Endodermal cell (in vitro differentiated cells): ENCODE results near the gene FBXL7. TPM values are rescaled to one million over a fixed set of nuclear protein-coding genes. Genes with fewer than 3 reads are reported as not detected.

ENCODE experiments used
- DNase-seq: peaks from one replicate; pipeline ENCODE4 v3.0.0-alpha.2; 2017
- H3K27ac ChIP-seq: 2 replicates; pipeline ENCODE4 v1.5.1; 2013; ENCODE audit warnings: mild to moderate bottlenecking, low read depth, low read length, moderate library complexity
- H3K27me3 ChIP-seq: 2 replicates; pipeline ENCODE4 v1.6.1; 2013; ENCODE audit warnings: mild to moderate bottlenecking, low read length, moderate library complexity; ENCODE audit not compliant: insufficient read depth, control insufficient read depth, poor library complexity, severe bottlenecking
- H3K36me3 ChIP-seq: 2 replicates; pipeline ENCODE4 v1.7.0; 2013; ENCODE audit warnings: mild to moderate bottlenecking, low read length, moderate library complexity; ENCODE audit not compliant: control insufficient read depth, insufficient read depth
- H3K4me1 ChIP-seq: one replicate; pipeline ENCODE4 v1.7.0; 2013; ENCODE audit warnings: low read length; ENCODE audit not compliant: control insufficient read depth, insufficient read depth
- H3K4me3 ChIP-seq: 2 replicates; pipeline ENCODE4 v1.5.1; 2013; ENCODE audit warnings: mild to moderate bottlenecking, low read length, moderate library complexity
- H3K9ac ChIP-seq: 2 replicates; pipeline ENCODE4 v1.6.1; 2013; ENCODE audit warnings: mild to moderate bottlenecking, low read length, moderate library complexity; ENCODE audit not compliant: poor library complexity, severe bottlenecking; ENCODE audit errors: extremely low read depth
- H3K9me3 ChIP-seq: 2 replicates; pipeline ENCODE4 v1.6.1; 2013; ENCODE audit warnings: mild to moderate bottlenecking, low read length, moderate library complexity; ENCODE audit not compliant: control insufficient read depth
- H3K27ac Mint-ChIP-seq: 2 replicates; pipeline ENCODE4 v1.8.0; 2020; ENCODE audit warnings: mixed read lengths
- H3K27me3 Mint-ChIP-seq: 2 replicates; pipeline ENCODE4 v1.8.0; 2021; ENCODE audit warnings: mild to moderate bottlenecking, mixed read lengths; ENCODE audit not compliant: insufficient read depth
- H3K36me3 Mint-ChIP-seq: 2 replicates; pipeline ENCODE4 v1.8.0; 2020; ENCODE audit warnings: low read depth, mixed read lengths
- H3K4me1 Mint-ChIP-seq: 2 replicates; pipeline ENCODE4 v1.8.0; 2020; ENCODE audit warnings: mixed read lengths
- H3K4me3 Mint-ChIP-seq: 2 replicates; pipeline ENCODE4 v1.8.0; 2020; ENCODE audit warnings: mild to moderate bottlenecking, moderate library complexity, mixed read lengths
- H3K9me3 Mint-ChIP-seq: 2 replicates; pipeline ENCODE4 v1.8.0; 2020; ENCODE audit warnings: mild to moderate bottlenecking, mixed read lengths
- CTCF ChIP-seq: fragments of 200-600 bp; sonication (generic); conservative IDR thresholded peaks from 2 replicates; pipeline ENCODE4 v1.5.0; 2021; ENCODE audit warnings: antibody characterized with exemption, mild to moderate bottlenecking
- WGBS, 2 experiments: methylation state at CpG; one replicate each; pipeline versions ENCODE4 v1.1.5 to v1.1.7; 2013; ENCODE audit warnings: missing lambda C conversion rate in 2 of 2, mixed read lengths in 1 of 2; ENCODE audit not compliant: insufficient coverage in 1 of 2, insufficient read length in 1 of 2; 5-methylcytosine and 5-hydroxymethylcytosine counted together
- total RNA-seq, 2 donors: library from RNA; stranded (reverse); fragmentation: NEBNext Ultra II Directional in 1 of 2; extraction: Animal tissue kit (Norgen Biotek cat#: 25700) in 1 of 2; gene quantifications; 2 replicates in 1 of 2; 3 replicates in 1 of 2; pipeline ENCODE4 v1.2.1, GENCODE V29; 2021

FBXL7 gene
- total RNA-seq, 2 donors from 2014 or later: 12.9 to 13.2 TPM

GRCh38 chr5:15933259-15934207 is 433.6 kb downstream of the FBXL7 start:
- no peak overlapping the region for H3K4me3 Mint-ChIP-seq
- peaks cover 27% of the 10 kb centered on the region for H3K36me3 Mint-ChIP-seq
- no peak for TF ChIP-seq CTCF
- no peaks in the 10 kb centered on the region for H3K4me1 ChIP-seq
- no peaks in the 10 kb centered on the region for H3K9me3 ChIP-seq
- H3K27ac Mint-ChIP-seq: peak overlapping the region; percentile 64
- no peaks in the 10 kb centered on the region for H3K9me3 Mint-ChIP-seq
- 59 to 81% methylated on average over 4 to 12 of the region's 13 CpGs for WGBS, 2 experiments
- no peaks in the 10 kb centered on the region for H3K27me3 ChIP-seq
- peaks cover 7% of the 10 kb centered on the region for H3K36me3 ChIP-seq
- no peak overlapping the region for H3K27ac ChIP-seq
- no peak overlapping the region for H3K4me3 ChIP-seq
- no peaks in the 10 kb centered on the region for H3K27me3 Mint-ChIP-seq
- H3K9ac ChIP-seq: no peak overlapping the region
- no peak for DNase-seq
- peaks cover 20% of the 10 kb centered on the region for H3K4me1 Mint-ChIP-seq

GRCh38 chr5:15936505-15937245 is 436.7 kb downstream of the FBXL7 start:
- no peak for DNase-seq
- Mint-ChIP-seq H3K36me3 (peaks cover 38% of the 10 kb centered on the region), H3K27ac (no peak overlapping the region), H3K4me1 (peaks cover 13% of the 10 kb centered on the region), H3K4me3 (no peak overlapping the region), H3K27me3 (no peaks in the 10 kb centered on the region), H3K9me3 (no peaks in the 10 kb centered on the region)
- Histone ChIP-seq H3K27me3 (no peaks in the 10 kb centered on the region), H3K9me3 (no peaks in the 10 kb centered on the region), H3K4me1 (no peaks in the 10 kb centered on the region), H3K36me3 (peaks cover 7% of the 10 kb centered on the region), H3K27ac (no peak overlapping the region), H3K4me3 (no peak overlapping the region), H3K9ac (no peak overlapping the region)
- WGBS, 2 experiments: 96 to 97% methylated on average over 57 to 60 of the region's 60 CpGs
- TF ChIP-seq CTCF: no peak

- peaks cover 40% of the 10 kb centered on the region for H3K36me3 Mint-ChIP-seq
- H3K4me3 Mint-ChIP-seq: no peak overlapping the region
- no peaks in the 10 kb centered on the region for H3K27me3 ChIP-seq
- no peaks in the 10 kb centered on the region for H3K9me3 ChIP-seq
- no peak overlapping the region for H3K4me3 ChIP-seq
- no peaks in the 10 kb centered on the region for H3K9me3 Mint-ChIP-seq
- H3K27ac Mint-ChIP-seq: no peak overlapping the region
- H3K4me1 ChIP-seq: no peaks in the 10 kb centered on the region
- H3K27ac ChIP-seq: no peak overlapping the region
- H3K4me1 Mint-ChIP-seq: peaks cover 10% of the 10 kb centered on the region
- no peak for TF ChIP-seq CTCF
- H3K36me3 ChIP-seq: peaks cover 7% of the 10 kb centered on the region
- no peaks in the 10 kb centered on the region for H3K27me3 Mint-ChIP-seq
- WGBS, 2 experiments: 91 to 92% methylated on average over 1 of the region's 1 CpG
- H3K9ac ChIP-seq: no peak overlapping the region
- DNase-seq: no peak
Measured at GRCh38 chr5:15937708-15938107, 437.7 kb downstream of the FBXL7 start.
